ENCODE data around the gene PAOX. TPM values are rescaled to one million over a fixed set of nuclear protein-coding genes. Genes with fewer than 3 reads are reported as not detected.

PAOX gene
- total and polyA plus RNA-seq, 2 of the 13 experiments (the other 11 are each of a cell fraction or from before 2014, with no cell fraction given): 0.49 to 0.77 TPM

- TF ChIP-seq GRHL1 (CRISPR knock-in tag; conservative IDR thresholded peaks at IDR 0.05) (no peak), ZNF747 (CRISPR knock-in tag; IDR thresholded peaks at IDR 0.05; ENCODE audit: borderline replicate concordance) (no peak), TBP (CRISPR knock-in tag; IDR thresholded peaks at IDR 0.05) (no peak), HMGXB3 (CRISPR knock-in tag; IDR thresholded peaks at IDR 0.05; ENCODE audit: borderline replicate concordance) (no peak), KLF6 (CRISPR knock-in tag; IDR thresholded peaks at IDR 0.05) (no peak), SMC3 (IDR thresholded peaks at IDR 0.05; ENCODE audit: low read length) (no peak), TRIM24 (CRISPR knock-in tag; IDR thresholded peaks at IDR 0.05) (no peak; the same call in 1 of the 2 replicates), USF2 (IDR thresholded peaks at IDR 0.05; ENCODE audit: low read depth, low read length) (no peak), USF2 (CRISPR knock-in tag; IDR thresholded peaks at IDR 0.05; ENCODE audit: borderline replicate concordance) (0 out of 2 replicates have a peak, but pooled peaks have one; percentile 24), ZNF260 (CRISPR knock-in tag; IDR thresholded peaks at IDR 0.05; ENCODE audit: borderline replicate concordance, low read depth) (no peak), RBFOX2 (IDR thresholded peaks at IDR 0.05; ENCODE audit: low read depth, low read length) (peak; percentile 90), BCLAF1 (IDR thresholded peaks at IDR 0.05) (no peak), NFE2 (CRISPR knock-in tag; IDR thresholded peaks at IDR 0.05) (no peak), ATF7 (IDR thresholded peaks at IDR 0.05) (no peak), ATF7 (CRISPR knock-in tag; IDR thresholded peaks at IDR 0.05) (0 out of 2 replicates have a peak, but pooled peaks have one; percentile 40)
Observed at GRCh38 chr10:133378251-133379096, 588 bp upstream of the PAOX start (continued).

All from HepG2 (cell line).